NCI-H524 (cell line): ENCODE results near the gene TMEM183A.

Experiments used
- DNase-seq, 2 experiments: peaks; one replicate each; lab custom pipeline; 2025; lab: John Stamatoyannopoulos, UW

Gene TMEM183A

DNA sequence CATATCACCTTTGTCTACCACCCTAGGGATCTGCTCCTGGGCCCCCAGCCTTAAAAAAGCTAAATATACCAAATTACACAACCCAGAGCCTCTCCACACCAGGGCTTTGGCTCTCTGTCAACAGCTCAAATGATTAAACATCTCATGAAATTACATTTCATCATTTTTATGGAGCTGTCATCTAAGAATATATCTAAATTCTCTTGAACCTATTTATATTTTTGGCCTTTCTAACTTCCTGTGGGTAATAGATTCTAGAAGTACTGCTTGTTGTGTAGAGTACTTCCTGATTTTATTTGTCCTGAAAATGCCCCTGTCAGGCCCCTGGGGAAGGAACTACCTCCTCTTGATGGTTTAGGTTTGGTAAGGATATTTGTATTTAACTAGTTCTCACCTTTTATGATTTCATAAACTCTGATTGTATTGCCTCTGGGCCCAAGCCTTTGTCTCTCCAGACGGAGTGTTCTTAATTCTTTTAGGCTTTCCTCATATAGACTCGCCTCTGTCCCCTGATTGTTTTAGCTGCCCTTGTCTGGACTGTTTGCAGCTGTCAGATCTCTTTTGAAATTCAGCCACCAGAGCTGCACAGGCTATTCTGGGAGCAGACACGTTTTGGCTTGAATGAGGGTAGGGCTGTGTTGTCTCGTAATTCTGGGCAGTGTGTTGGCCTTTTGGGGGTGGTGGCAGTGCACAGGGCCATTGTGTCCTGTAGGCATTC is 62.0 kb downstream of the TMEM183A start:
- DNase-seq = no peak

DNA sequence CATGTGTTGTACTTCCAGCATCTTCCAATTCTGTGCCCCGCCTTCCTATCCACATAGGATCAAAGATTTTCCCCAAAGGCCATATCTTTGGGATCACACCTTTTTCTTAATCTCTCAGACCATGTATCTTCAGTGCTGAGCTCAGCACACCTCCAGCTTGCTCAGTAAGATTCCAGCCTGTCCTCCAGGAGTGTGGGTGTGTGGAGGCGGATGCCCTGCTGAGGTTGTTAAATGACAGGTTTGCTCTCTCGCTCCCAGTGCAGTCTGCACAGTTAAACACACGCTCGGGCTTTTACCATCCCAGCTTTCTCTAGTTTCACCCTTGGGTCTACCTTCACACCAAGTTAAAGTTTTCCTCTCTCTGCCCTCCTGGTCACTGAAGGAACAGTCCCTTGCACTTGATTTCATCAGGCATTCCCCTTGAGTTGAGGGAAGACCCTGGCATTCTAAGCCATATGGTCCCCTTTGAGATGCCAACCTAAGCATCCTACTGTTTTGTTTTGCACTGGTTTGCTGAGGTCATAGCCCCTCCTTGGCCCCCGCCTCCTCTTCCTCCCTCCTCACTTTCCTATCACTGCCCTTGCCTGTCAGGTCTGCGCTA is 64.9 kb downstream of the TMEM183A start:
- no peak for DNase-seq

DNA sequence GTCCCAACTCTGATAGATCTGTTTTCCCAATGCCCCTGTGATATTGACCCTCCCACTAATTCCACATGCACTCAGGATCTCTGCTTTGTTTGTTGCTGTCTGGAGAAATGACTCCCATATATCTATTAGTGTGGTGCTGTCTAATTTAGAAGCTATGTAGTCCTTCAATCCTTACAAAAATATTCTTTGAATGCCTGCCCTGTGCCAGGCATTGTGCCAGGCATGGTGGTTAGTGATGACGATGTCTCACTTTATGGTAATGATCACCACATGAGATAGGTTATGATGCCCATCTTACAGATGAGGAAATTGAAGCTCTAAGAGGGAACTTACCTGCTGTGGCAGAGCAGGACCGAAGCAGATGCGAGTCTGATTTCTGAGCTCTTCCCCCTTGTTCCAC is 65.7 kb downstream of the TMEM183A start:
- DNase-seq = no peak

DNA sequence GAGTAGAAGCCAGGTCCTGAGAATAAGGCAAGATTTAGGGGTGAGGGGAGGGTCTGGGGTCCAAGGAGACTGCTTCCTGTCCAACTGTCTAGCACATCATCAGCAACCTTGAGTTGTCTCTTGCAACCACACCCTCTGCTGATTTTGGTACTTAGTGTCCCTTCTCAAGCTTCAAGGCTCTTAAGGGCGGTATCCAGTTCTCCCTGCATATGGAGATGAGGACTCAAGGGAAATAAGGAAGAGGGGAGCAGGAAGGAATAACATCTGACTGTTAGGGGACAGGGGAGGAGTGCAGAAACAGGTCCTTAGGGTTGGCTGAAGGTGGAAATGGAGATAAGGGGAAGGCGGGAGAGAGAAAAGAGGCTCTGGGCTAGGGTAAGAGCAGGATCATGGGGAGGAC is 66.3 kb downstream of the TMEM183A start:
- no peak for DNase-seq
